Mesenchymal stem cell (in vitro differentiated cells and primary cell): ENCODE measurements around the gene WNT10A.

Source experiments
- DNase-seq: peaks from one replicate; pipeline ENCODE4 v3.0.0-alpha.2; 2013
- H2AFZ ChIP-seq: one replicate; pipeline ENCODE4 v1.6.1; 2013; ENCODE audit warnings: low read depth, mild to moderate bottlenecking, control low read depth, inconsistent platforms, low read length, moderate library complexity
- H2AK5ac ChIP-seq: 2 replicates; pipeline ENCODE4 v1.6.1; 2013; ENCODE audit warnings: low read length, moderate library complexity, mild to moderate bottlenecking, inconsistent platforms; ENCODE audit not compliant: severe bottlenecking
- H2BK120ac ChIP-seq: one replicate; pipeline ENCODE4 v1.6.1; 2013; ENCODE audit warnings: low read depth, mild to moderate bottlenecking, inconsistent platforms, low read length, moderate library complexity
- H2BK12ac ChIP-seq, 2 experiments: one replicate each; pipeline ENCODE4 v1.6.1; 2013; ENCODE audit warnings: inconsistent platforms in 2 of 2, low read length in 2 of 2, mild to moderate bottlenecking in 2 of 2, moderate library complexity in 2 of 2, control low read depth in 1 of 2
- H2BK15ac ChIP-seq: one replicate; pipeline ENCODE4 v1.6.1; 2013; ENCODE audit warnings: mild to moderate bottlenecking, low read depth, inconsistent platforms; ENCODE audit not compliant: poor library complexity, severe bottlenecking
- H2BK5ac ChIP-seq: 2 replicates; pipeline ENCODE4 v1.6.1; 2013; ENCODE audit warnings: low read depth, mild to moderate bottlenecking, low read length, control low read depth, inconsistent platforms; ENCODE audit not compliant: poor library complexity, severe bottlenecking
- H3K14ac ChIP-seq, 2 experiments: one replicate each; pipeline ENCODE4 v1.6.1; 2013; ENCODE audit warnings: inconsistent platforms in 2 of 2, low read length in 2 of 2, control low read depth in 1 of 2, mild to moderate bottlenecking in 1 of 2, moderate library complexity in 1 of 2
- H3K18ac ChIP-seq, 2 experiments: one replicate each; pipeline ENCODE4 v1.6.1; 2013; ENCODE audit warnings: inconsistent platforms in 2 of 2, low read length in 2 of 2, control low read depth in 1 of 2, low read depth in 1 of 2, mild to moderate bottlenecking in 1 of 2
- H3K23ac ChIP-seq, 2 experiments: one replicate each; pipeline ENCODE4 v1.6.1; 2013; ENCODE audit warnings: inconsistent platforms in 2 of 2, low read length in 2 of 2, mild to moderate bottlenecking in 2 of 2, moderate library complexity in 2 of 2, control low read depth in 1 of 2
- H3K27ac ChIP-seq: 2 replicates; pipeline ENCODE4 v1.5.1; 2013; ENCODE audit warnings: mild to moderate bottlenecking, moderate library complexity, low read length, control low read depth, inconsistent platforms; ENCODE audit not compliant: poor library complexity, severe bottlenecking
- H3K27me3 ChIP-seq, 2 experiments: 2 replicates each; pipeline versions ENCODE4 v1.6.1 to v1.7.0; 2013; ENCODE audit warnings: low read length in 2 of 2, mild to moderate bottlenecking in 2 of 2, moderate library complexity in 2 of 2, control low read depth in 1 of 2, inconsistent platforms in 1 of 2; ENCODE audit not compliant: control insufficient read depth in 1 of 2, insufficient read depth in 1 of 2
- H3K36me3 ChIP-seq, 2 experiments: 2 replicates each; pipeline versions ENCODE4 v1.6.1 to v1.7.0; 2013; ENCODE audit warnings: low read length in 2 of 2, control low read depth in 1 of 2, inconsistent platforms in 1 of 2, low read depth in 1 of 2, mild to moderate bottlenecking in 1 of 2; ENCODE audit not compliant: insufficient read depth in 2 of 2, control insufficient read depth in 1 of 2
- H3K4ac ChIP-seq, 2 experiments: one replicate each; pipeline ENCODE4 v1.6.1; 2013; ENCODE audit warnings: inconsistent platforms in 2 of 2, low read length in 2 of 2, mild to moderate bottlenecking in 2 of 2, moderate library complexity in 2 of 2, control low read depth in 1 of 2, low read depth in 1 of 2
- H3K4me1 ChIP-seq: 2 replicates; pipeline ENCODE4 v1.6.1; 2013; ENCODE audit warnings: low read depth, low read length, control low read depth; ENCODE audit not compliant: control insufficient read depth, insufficient read depth
- H3K4me2 ChIP-seq: 2 replicates; pipeline ENCODE4 v1.6.1; 2013; ENCODE audit warnings: low read length, mild to moderate bottlenecking, inconsistent platforms; ENCODE audit not compliant: poor library complexity, severe bottlenecking
- H3K4me3 ChIP-seq, 2 experiments: 2 replicates each; pipeline versions ENCODE4 v1.5.1 to v1.7.0; 2013; ENCODE audit warnings: low read length in 2 of 2, mild to moderate bottlenecking in 2 of 2, control low read depth in 1 of 2, low read depth in 1 of 2; ENCODE audit not compliant: insufficient read depth in 1 of 2
- H3K79me1 ChIP-seq: replicated peaks from 2 replicates; pipeline ENCODE4 v1.6.1; 2013; ENCODE audit warnings: mild to moderate bottlenecking, control low read depth, low read length, inconsistent platforms; ENCODE audit not compliant: poor library complexity, severe bottlenecking
- H3K9ac ChIP-seq: 2 replicates; pipeline ENCODE4 v1.7.0; 2013; ENCODE audit warnings: mild to moderate bottlenecking, low read length, moderate library complexity
- H3K9me3 ChIP-seq: 2 replicates; pipeline ENCODE4 v1.7.0; 2013; ENCODE audit warnings: mild to moderate bottlenecking, low read length; ENCODE audit not compliant: control insufficient read depth
- H4K8ac ChIP-seq: one replicate; pipeline ENCODE4 v1.6.1; 2013; ENCODE audit warnings: inconsistent platforms, mild to moderate bottlenecking, low read length, moderate library complexity
- H4K91ac ChIP-seq: one replicate; pipeline ENCODE4 v1.6.1; 2013; ENCODE audit warnings: mild to moderate bottlenecking, low read length, inconsistent platforms
- WGBS: methylation state at CpG from one replicate; pipeline ENCODE4 v1.1.7; 2013; ENCODE audit warnings: mixed read lengths; 5-methylcytosine and 5-hydroxymethylcytosine counted together

Gene WNT10A

DNA sequence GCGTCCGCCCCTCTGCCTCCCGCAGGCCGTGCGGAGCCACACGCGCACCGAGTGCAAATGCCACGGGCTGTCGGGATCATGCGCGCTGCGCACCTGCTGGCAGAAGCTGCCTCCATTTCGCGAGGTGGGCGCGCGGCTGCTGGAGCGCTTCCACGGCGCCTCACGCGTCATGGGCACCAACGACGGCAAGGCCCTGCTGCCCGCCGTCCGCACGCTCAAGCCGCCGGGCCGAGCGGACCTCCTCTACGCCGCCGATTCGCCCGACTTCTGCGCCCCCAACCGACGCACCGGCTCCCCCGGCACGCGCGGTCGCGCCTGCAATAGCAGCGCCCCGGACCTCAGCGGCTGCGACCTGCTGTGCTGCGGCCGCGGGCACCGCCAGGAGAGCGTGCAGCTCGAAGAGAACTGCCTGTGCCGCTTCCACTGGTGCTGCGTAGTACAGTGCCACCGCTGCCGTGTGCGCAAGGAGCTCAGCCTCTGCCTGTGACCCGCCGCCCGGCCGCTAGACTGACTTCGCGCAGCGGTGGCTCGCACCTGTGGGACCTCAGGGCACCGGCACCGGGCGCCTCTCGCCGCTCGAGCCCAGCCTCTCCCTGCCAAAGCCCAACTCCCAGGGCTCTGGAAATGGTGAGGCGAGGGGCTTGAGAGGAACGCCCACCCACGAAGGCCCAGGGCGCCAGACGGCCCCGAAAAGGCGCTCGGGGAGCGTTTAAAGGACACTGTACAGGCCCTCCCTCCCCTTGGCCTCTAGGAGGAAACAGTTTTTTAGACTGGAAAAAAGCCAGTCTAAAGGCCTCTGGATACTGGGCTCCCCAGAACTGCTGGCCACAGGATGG, 7.1 kb upstream of the WNT10A start:
- Histone ChIP-seq H3K14ac (no peak overlapping the region), H3K9me3 (no peaks in the 10 kb centered on the region), H2BK15ac (no peak overlapping the region)

GRCh38 chr2:218875692-218876246, 4.9 kb upstream of the WNT10A start:
- Histone ChIP-seq H3K27ac (no peak overlapping the region), H2BK120ac (no peak overlapping the region), H2BK12ac (no peak overlapping the region), H3K9ac (no peak overlapping the region), H3K4ac (no peak overlapping the region), H3K9me3 (no peaks in the 10 kb centered on the region), H3K36me3 (no peaks in the 10 kb centered on the region), H4K91ac (no peak overlapping the region), H3K4me3 (no peak overlapping the region), H3K23ac (no peak overlapping the region), H3K27me3 (peaks cover 92 to 95% of the 10 kb centered on the region in 2 experiments), H3K4me1 (peaks cover 15% of the 10 kb centered on the region), H4K8ac (no peak overlapping the region), H3K18ac (no peak overlapping the region), H2AK5ac (no peak overlapping the region), H3K4me2 (no peak overlapping the region), H2BK5ac (no peak overlapping the region), H3K79me1 (no peaks in the 10 kb centered on the region), H2BK15ac (no peak overlapping the region), H3K14ac (no peak overlapping the region), H2AFZ (no peak overlapping the region)
- no peak for DNase-seq
- 24% methylated on average over 2 of the region's 2 CpGs for WGBS

More for the DNA sequence above, 7.1 kb upstream of the WNT10A start:
- Histone ChIP-seq H2BK5ac (no peak overlapping the region), H3K4me3 (no peak overlapping the region), H3K4me2 (no peak overlapping the region), H3K18ac (no peak overlapping the region), H3K4ac (no peak overlapping the region), H2BK120ac (no peak overlapping the region), H3K4me1 (peaks cover 7% of the 10 kb centered on the region), H3K23ac (no peak overlapping the region), H4K91ac (no peak overlapping the region), H3K27ac (no peak overlapping the region), H3K9ac (no peak overlapping the region), H3K27me3 (peaks cover 96% of the 10 kb centered on the region in 2 experiments), H2BK12ac (no peak overlapping the region), H4K8ac (no peak overlapping the region), H3K79me1 (no peaks in the 10 kb centered on the region), H2AFZ (no peak overlapping the region), H3K36me3 (no peaks in the 10 kb centered on the region), H2AK5ac (no peak overlapping the region)
- 15% methylated on average over 85 of the region's 86 CpGs for WGBS
- no peak for DNase-seq

DNA sequence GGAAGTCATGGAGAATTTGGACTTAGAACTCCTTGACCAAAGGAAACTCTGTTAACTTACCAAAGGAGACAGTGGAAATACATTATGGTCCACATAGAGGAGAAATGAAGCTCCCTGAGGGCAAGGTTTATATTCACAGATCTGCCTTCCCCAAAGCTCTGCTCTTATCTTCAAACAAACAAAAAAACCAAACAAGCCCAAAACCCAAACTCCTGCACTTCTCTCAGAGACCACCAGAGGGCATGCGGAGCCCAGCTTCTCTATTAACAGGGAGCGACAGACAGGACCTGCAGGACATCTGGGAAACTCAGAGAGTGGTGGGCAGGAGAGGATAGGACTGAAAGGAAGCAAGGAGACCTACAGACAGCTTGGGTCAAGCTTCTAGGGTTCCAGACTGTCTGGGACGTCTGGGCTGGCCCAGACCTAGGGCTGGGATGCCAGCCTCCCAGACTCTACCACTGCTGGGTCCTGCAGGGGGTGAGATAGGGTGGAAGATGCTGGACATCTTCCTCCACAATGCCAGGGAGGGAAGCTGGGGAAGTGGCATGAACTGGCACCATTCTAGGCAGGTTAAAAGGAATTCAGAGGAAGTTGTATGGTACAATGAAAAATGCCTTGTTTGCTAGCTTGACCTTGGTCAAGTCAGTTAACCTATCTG, 4.0 kb upstream of the WNT10A start:
- no peak overlapping the region for H4K91ac ChIP-seq
- no peak overlapping the region for H3K23ac ChIP-seq
- H4K8ac ChIP-seq: no peak overlapping the region
- no peak overlapping the region for H2BK120ac ChIP-seq
- H2BK12ac ChIP-seq: no peak overlapping the region
- no peak overlapping the region for H3K9ac ChIP-seq
- no peak overlapping the region for H2AK5ac ChIP-seq
- H3K36me3 ChIP-seq: no peaks in the 10 kb centered on the region
- no peak overlapping the region for H3K4ac ChIP-seq
- peaks cover 17% of the 10 kb centered on the region for H3K4me1 ChIP-seq
- H3K79me1 ChIP-seq: no peaks in the 10 kb centered on the region
- no peak overlapping the region for H3K4me3 ChIP-seq
- H3K27me3 ChIP-seq: peaks cover 92 to 95% of the 10 kb centered on the region in 2 experiments
- H2AFZ ChIP-seq: no peak overlapping the region
- 0% methylated on average over 3 of the region's 3 CpGs for WGBS
- H2BK15ac ChIP-seq: no peak overlapping the region
- no peak overlapping the region for H3K27ac ChIP-seq
- H3K18ac ChIP-seq: no peak overlapping the region
- no peaks in the 10 kb centered on the region for H3K9me3 ChIP-seq
- no peak overlapping the region for H3K4me2 ChIP-seq
- peak; percentile 71 for DNase-seq
- no peak overlapping the region for H2BK5ac ChIP-seq
- no peak overlapping the region for H3K14ac ChIP-seq

GRCh38 chr2:218877331-218877730, 3.3 kb upstream of the WNT10A start:
- no peak overlapping the region for H2BK12ac ChIP-seq
- 64% methylated on average over 5 of the region's 6 CpGs for WGBS

More at GRCh38 chr2:218877331-218877730, 3.3 kb upstream of the WNT10A start:
- no peak overlapping the region for H2BK5ac ChIP-seq
- H3K27ac ChIP-seq: no peak overlapping the region
- no peak overlapping the region for H4K8ac ChIP-seq
- H3K18ac ChIP-seq: no peak overlapping the region
- no peak overlapping the region for H3K14ac ChIP-seq
- H3K4me2 ChIP-seq: no peak overlapping the region
- H4K91ac ChIP-seq: no peak overlapping the region
- no peak for DNase-seq
- H2BK120ac ChIP-seq: no peak overlapping the region
- H3K36me3 ChIP-seq: no peaks in the 10 kb centered on the region
- H2AK5ac ChIP-seq: no peak overlapping the region
- no peaks in the 10 kb centered on the region for H3K9me3 ChIP-seq
- no peaks in the 10 kb centered on the region for H3K79me1 ChIP-seq
- H3K27me3 ChIP-seq: peaks cover 92 to 95% of the 10 kb centered on the region in 2 experiments
- H2AFZ ChIP-seq: no peak overlapping the region
- no peak overlapping the region for H3K9ac ChIP-seq
- H3K23ac ChIP-seq: no peak overlapping the region
- no peak overlapping the region for H3K4ac ChIP-seq
- H3K4me1 ChIP-seq: peaks cover 17% of the 10 kb centered on the region
- no peak overlapping the region for H2BK15ac ChIP-seq
- no peak overlapping the region for H3K4me3 ChIP-seq
